ENCODE results near the gene TFPT.
A peak's percentile ranks its signal among the peaks of the same experiment; 100 is the strongest.

Gene TFPT

GRCh38 chr19:54115109-54116063 lies at the start of gene TFPT, which contains the start of gene PRPF31:
TSS of gene TFPT (minus strand) at chr19:54115657. CDS start at chr19:54115269, 388 bp downstream.
TSS of gene PRPF31 (plus strand) at chr19:54115754. CDS start at chr19:54118279, 2,525 bp downstream.
- H3K4me3 ChIP-seq, result peak within 1 kb of the TSS; percentile 94
- H3K36me3 ChIP-seq, result peaks cover 61% of the 10 kb centered on the region
- peaks cover 30% of the 10 kb centered on the region for H4K20me1 ChIP-seq
- no peaks in the 10 kb centered on the region for H3K27me3 ChIP-seq
- H3K9ac ChIP-seq, result peak within 1 kb of the TSS; percentile 90
- TF ChIP-seq Cebpa-rat (IDR thresholded peaks at IDR 0.05), result no peak
- peak within 1 kb of the TSS; percentile 91 for H3K27ac ChIP-seq
- H3K4me1 ChIP-seq, result peaks cover 24% of the 10 kb centered on the region
- H3K4me2 ChIP-seq, result peak within 1 kb of the TSS; percentile 94
- H3K9me3 ChIP-seq, result no peaks in the 10 kb centered on the region

GRCh38 chr19:54165222-54165621 lies 49.8 kb upstream of the TFPT start:
- Histone ChIP-seq H4K20me1 (peaks cover 14% of the 10 kb centered on the region; the same call in 1 of the 2 replicates), H3K4me1 (peaks cover 48% of the 10 kb centered on the region), H3K9ac (no peak overlapping the region), H3K27ac (no peak overlapping the region), H3K9me3 (no peaks in the 10 kb centered on the region), H3K36me3 (no peaks in the 10 kb centered on the region), H3K27me3 (no peaks in the 10 kb centered on the region), H3K4me2 (no peak overlapping the region), H3K4me3 (no peak overlapping the region)
- TF ChIP-seq Cebpa-rat (IDR thresholded peaks at IDR 0.05), result no peak

GRCh38 chr19:54164369-54165068 lies 49.1 kb upstream of the TFPT start:
- Histone ChIP-seq H3K4me1 (peaks cover 49% of the 10 kb centered on the region), H3K4me2 (peak overlapping the region; percentile 46), H3K9ac (no peak overlapping the region), H4K20me1 (peaks cover 14% of the 10 kb centered on the region; the same call in 1 of the 2 replicates), H3K27ac (no peak overlapping the region), H3K9me3 (no peaks in the 10 kb centered on the region), H3K27me3 (no peaks in the 10 kb centered on the region), H3K36me3 (no peaks in the 10 kb centered on the region), H3K4me3 (no peak overlapping the region)
- TF ChIP-seq Cebpa-rat (IDR thresholded peaks at IDR 0.05), result no peak

GRCh38 chr19:54162884-54163283 lies 47.4 kb upstream of the TFPT start:
- peak overlapping the region; percentile 72 for H3K4me2 ChIP-seq
- H3K27ac ChIP-seq, result no peak overlapping the region

GRCh38 chr19:54162241-54162805 lies 46.9 kb upstream of the TFPT start:
- peaks cover 14% of the 10 kb centered on the region for H4K20me1 ChIP-seq
- no peak for TF ChIP-seq Cebpa-rat (IDR thresholded peaks at IDR 0.05)
- no peaks in the 10 kb centered on the region for H3K9me3 ChIP-seq
- H3K27me3 ChIP-seq, result no peaks in the 10 kb centered on the region
- peak overlapping the region; percentile 73 for H3K4me3 ChIP-seq
- no peak overlapping the region for H3K9ac ChIP-seq
- H3K4me1 ChIP-seq, result peaks cover 55% of the 10 kb centered on the region
- no peak overlapping the region for H3K27ac ChIP-seq
- peaks cover 11% of the 10 kb centered on the region for H3K36me3 ChIP-seq
- peak overlapping the region; percentile 97 for H3K4me2 ChIP-seq

More at GRCh38 chr19:54162884-54163283, 47.4 kb upstream of the TFPT start:
- Histone ChIP-seq H3K4me3 (peak overlapping the region; percentile 58; the same call in 1 of the 2 replicates), H3K27me3 (no peaks in the 10 kb centered on the region), H3K36me3 (peaks cover 5% of the 10 kb centered on the region), H3K4me1 (peaks cover 55% of the 10 kb centered on the region), H4K20me1 (peaks cover 14% of the 10 kb centered on the region), H3K9ac (no peak overlapping the region), H3K9me3 (no peaks in the 10 kb centered on the region)
- no peak for TF ChIP-seq Cebpa-rat (IDR thresholded peaks at IDR 0.05)

GRCh38 chr19:54160854-54161253 lies 45.4 kb upstream of the TFPT start:
- Histone ChIP-seq H3K36me3 (peaks cover 25% of the 10 kb centered on the region), H3K27ac (peak overlapping the region; percentile 76; the same call in 1 of the 2 replicates), H3K4me3 (peak overlapping the region; percentile 73), H3K4me1 (peaks cover 55% of the 10 kb centered on the region), H3K9ac (peak overlapping the region; percentile 87), H3K27me3 (no peaks in the 10 kb centered on the region), H3K9me3 (no peaks in the 10 kb centered on the region), H4K20me1 (peaks cover 29% of the 10 kb centered on the region), H3K4me2 (peak overlapping the region; percentile 97)
- no peak for TF ChIP-seq Cebpa-rat (IDR thresholded peaks at IDR 0.05)

GRCh38 chr19:54160182-54160811 lies 44.8 kb upstream of the TFPT start:
- no peaks in the 10 kb centered on the region for H3K27me3 ChIP-seq
- peaks cover 55% of the 10 kb centered on the region for H3K4me1 ChIP-seq
- H3K36me3 ChIP-seq, result peaks cover 31% of the 10 kb centered on the region
- peak overlapping the region; percentile 87 for H3K9ac ChIP-seq
- peak overlapping the region; percentile 73 for H3K4me3 ChIP-seq
- peak overlapping the region; percentile 97 for H3K4me2 ChIP-seq
- no peaks in the 10 kb centered on the region for H3K9me3 ChIP-seq
- H4K20me1 ChIP-seq, result peaks cover 35% of the 10 kb centered on the region
- peak overlapping the region; percentile 76 for H3K27ac ChIP-seq
- TF ChIP-seq Cebpa-rat (IDR thresholded peaks at IDR 0.05), result no peak

- Histone ChIP-seq H3K36me3 (peaks cover 38% of the 10 kb centered on the region), H4K20me1 (peaks cover 42% of the 10 kb centered on the region), H3K27me3 (no peaks in the 10 kb centered on the region), H3K4me3 (peak within 1 kb of the TSS; percentile 73), H3K4me1 (peaks cover 57% of the 10 kb centered on the region), H3K4me2 (peak within 1 kb of the TSS; percentile 98), H3K9me3 (no peaks in the 10 kb centered on the region), H3K27ac (peak within 1 kb of the TSS; percentile 90), H3K9ac (peak within 1 kb of the TSS; percentile 87)
- TF ChIP-seq Cebpa-rat (IDR thresholded peaks at IDR 0.05), result 0 out of 2 replicates have a peak, but pooled peaks have one; percentile 7
These were observed 44.1 kb upstream of the TFPT start, which contains the start of gene LENG1 for GRCh38 chr19:54159352-54160181. TSS of gene LENG1 (minus strand) at chr19:54159721. CDS start at chr19:54159695, 26 bp downstream.
